Activated B cell treated with CpG ODN at 0.5 μM for 24 hours (primary cell): ENCODE measurements around the gene ENDOU. TPM values are rescaled to one million over a fixed set of nuclear protein-coding genes. Genes with fewer than 3 reads are reported as not detected.

Experiments used
- ATAC-seq: fragments of 200-7000 bp; cut with Tn5 transposase; one replicate; pipeline ENCODE4 v1.10.0; 2021; ENCODE audit warnings: low read depth, mild to moderate bottlenecking, moderate library complexity
- CTCF ChIA-PET: fragments of 350-600 bp; sonication (Branson Sonifier 250); formaldehyde crosslinking; loops from one replicate; lab custom pipeline; 2021; ENCODE audit warnings: antibody characterized with exemption; lab: Charles Lee
- POLR2A ChIA-PET: fragments of 350-600 bp; sonication (Branson Sonifier 250); formaldehyde crosslinking; loops from one replicate; lab custom pipeline; 2021; ENCODE audit warnings: antibody characterized with exemption; lab: Charles Lee
- DNase-seq: peaks from one replicate; pipeline ENCODE4 v3.0.0; 2022
- H3K27ac Mint-ChIP-seq: one replicate; pipeline ENCODE4 v1.8.0; 2020; ENCODE audit warnings: mixed read lengths
- H3K27me3 Mint-ChIP-seq: one replicate; pipeline ENCODE4 v1.8.0; 2021; ENCODE audit warnings: mixed read lengths
- H3K36me3 Mint-ChIP-seq: one replicate; pipeline ENCODE4 v1.8.0; 2021; ENCODE audit warnings: low read depth, mixed read lengths
- H3K4me1 Mint-ChIP-seq: one replicate; pipeline ENCODE4 v1.8.0; 2021; ENCODE audit warnings: mixed read lengths
- H3K4me3 Mint-ChIP-seq: one replicate; pipeline ENCODE4 v1.8.0; 2020; ENCODE audit warnings: mild to moderate bottlenecking, mixed read lengths
- H3K9me3 Mint-ChIP-seq: one replicate; pipeline ENCODE4 v1.8.0; 2020; ENCODE audit warnings: mixed read lengths
- CTCF ChIP-seq: fragments of 200-600 bp; IDR thresholded peaks from one replicate; pipeline ENCODE4 v1.8.0; 2022; ENCODE audit warnings: antibody characterized with exemption, mild to moderate bottlenecking
- intact Hi-C: fragments of 100-400 bp; cut with micrococcal nuclease; formaldehyde crosslinking; loops from one replicate; pipeline ENCODE4 v1.15.1; 2024
- total RNA-seq: library from RNA; stranded (reverse); gene quantifications from 2 replicates; pipeline ENCODE4 v1.2.3, GENCODE V29; 2022

Gene ENDOU
- total RNA-seq, 1 donor from 2014 or later, result 0.24 TPM

GRCh38 chr12:47750916-47751470, 25.7 kb upstream of the ENDOU start:
- ATAC-seq (no peak), DNase-seq (no peak)
- CTCF ChIA-PET, result no interaction called here
- no peak for TF ChIP-seq CTCF
- no peaks in the 10 kb centered on the region for H3K36me3 Mint-ChIP-seq
- H3K4me1 Mint-ChIP-seq, result peaks cover 62% of the 10 kb centered on the region
- no peaks in the 10 kb centered on the region for H3K9me3 Mint-ChIP-seq
- H3K27ac Mint-ChIP-seq, result no peak overlapping the region
- intact Hi-C loops, result no loop called here
- POLR2A ChIA-PET, result no interaction called here
- H3K27me3 Mint-ChIP-seq, result no peaks in the 10 kb centered on the region
- H3K4me3 Mint-ChIP-seq, result no peak overlapping the region

DNA sequence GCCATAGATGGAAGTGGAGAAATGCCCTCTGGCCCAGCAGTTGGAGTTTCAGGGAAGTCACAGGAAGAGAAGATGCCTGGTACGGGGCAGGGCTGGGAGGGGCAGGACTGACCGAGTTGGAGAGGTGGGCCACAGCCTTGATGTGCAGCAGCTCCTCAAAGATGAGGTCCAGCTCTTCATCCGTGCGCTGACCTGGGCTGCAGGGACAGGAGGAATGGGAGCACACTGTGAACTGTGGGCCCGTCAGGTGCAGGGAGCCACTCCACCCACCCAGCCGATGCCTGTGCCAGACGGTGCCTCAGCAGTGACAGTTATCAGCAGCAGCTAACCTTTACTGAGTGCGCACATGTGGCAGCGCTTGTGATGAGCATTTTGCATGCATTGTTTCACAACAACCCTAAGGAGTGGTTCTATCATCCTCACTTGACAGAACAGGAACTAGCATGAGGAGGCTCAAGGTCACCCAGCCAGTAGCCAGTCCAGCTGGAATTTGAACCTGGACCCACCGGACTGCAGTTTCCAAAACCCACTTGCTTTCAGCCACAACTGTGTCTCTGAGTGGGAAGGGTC, 25.0 kb upstream of the ENDOU start:
- no peak for ATAC-seq
- ChIA-PET POLR2A (no interaction called here), CTCF (no interaction called here)
- no peaks in the 10 kb centered on the region for H3K36me3 Mint-ChIP-seq
- no peaks in the 10 kb centered on the region for H3K27me3 Mint-ChIP-seq
- H3K4me1 Mint-ChIP-seq, result peaks cover 61% of the 10 kb centered on the region
- intact Hi-C loops, result no loop called here
- H3K4me3 Mint-ChIP-seq, result no peak overlapping the region
- no peaks in the 10 kb centered on the region for H3K9me3 Mint-ChIP-seq
- DNase-seq, result no peak
- no peak for TF ChIP-seq CTCF
- H3K27ac Mint-ChIP-seq, result no peak overlapping the region

GRCh38 chr12:47748899-47749298, 23.6 kb upstream of the ENDOU start:
- no peaks in the 10 kb centered on the region for H3K9me3 Mint-ChIP-seq
- no peak overlapping the region for H3K4me3 Mint-ChIP-seq
- no peaks in the 10 kb centered on the region for H3K27me3 Mint-ChIP-seq
- ChIA-PET CTCF (no interaction called here), POLR2A (interaction anchor here (1.3 to 3.0 kb wide), 2 partner anchors 9 to 10 kb away, joined by 3 to 11 read pairs; partner anchors contain the start of gene RAPGEF3)
- no peak for TF ChIP-seq CTCF
- ATAC-seq (no peak), DNase-seq (no peak)
- H3K27ac Mint-ChIP-seq, result peak overlapping the region; percentile 68
- intact Hi-C loops, result no loop called here
- no peaks in the 10 kb centered on the region for H3K36me3 Mint-ChIP-seq
- peaks cover 55% of the 10 kb centered on the region for H3K4me1 Mint-ChIP-seq

- intact Hi-C loops, result no loop called here
- Mint-ChIP-seq H3K9me3 (no peaks in the 10 kb centered on the region), H3K4me1 (peaks cover 55% of the 10 kb centered on the region), H3K27ac (no peak overlapping the region), H3K4me3 (no peak overlapping the region), H3K36me3 (no peaks in the 10 kb centered on the region), H3K27me3 (no peaks in the 10 kb centered on the region)
- ATAC-seq, result no peak
- ChIA-PET POLR2A (interaction anchor here (1.3 to 3.0 kb wide), 2 partner anchors 8 to 11 kb away, joined by 3 to 11 read pairs; partner anchors contain the start of gene RAPGEF3), CTCF (interaction anchor here (10.0 kb wide), 1 partner anchor 22 kb away, joined by 416 read pairs; the partner anchor contains the start of gene SLC48A1)
- TF ChIP-seq CTCF, result no peak
- no peak for DNase-seq
These were observed 23.2 kb upstream of the ENDOU start for GRCh38 chr12:47748507-47748828.
